Loucy (cell line): ENCODE results near the gene VAPB.

ENCODE experiments used
- H2AFZ ChIP-seq: fragments of 200-600 bp; sonication (generic); 2 replicates; pipeline ENCODE4 v1.6.0; 2016; ENCODE audit warnings: antibody characterized with exemption, mild to moderate bottlenecking, low read length, moderate library complexity
- H3F3A ChIP-seq: fragments of 200-600 bp; 2 replicates; pipeline ENCODE4 v1.6.0; 2016; ENCODE audit warnings: antibody characterized with exemption, low read depth, mild to moderate bottlenecking
- H3K27me3 ChIP-seq: fragments of 200-600 bp; sonication (generic); 2 replicates; pipeline ENCODE4 v1.6.1; 2014; ENCODE audit warnings: low read length, mild to moderate bottlenecking; ENCODE audit not compliant: insufficient read depth, poor library complexity, severe bottlenecking
- H3K36me3 ChIP-seq: fragments of 200-600 bp; sonication (generic); 2 replicates; pipeline ENCODE4 v1.6.1; 2016; ENCODE audit warnings: low read length; ENCODE audit not compliant: insufficient read depth
- H3K4me1 ChIP-seq: fragments of 200-600 bp; sonication (generic); 2 replicates; pipeline ENCODE4 v1.5.1; 2014; ENCODE audit warnings: low read length, mild to moderate bottlenecking; ENCODE audit not compliant: insufficient read depth, poor library complexity, severe bottlenecking
- H3K4me2 ChIP-seq: fragments of 200-600 bp; sonication (generic); 2 replicates; pipeline ENCODE4 v1.6.0; 2014; ENCODE audit warnings: antibody characterized with exemption, low read length, low read depth, mild to moderate bottlenecking; ENCODE audit not compliant: poor library complexity, severe bottlenecking
- H3K4me3 ChIP-seq: fragments of 200-600 bp; sonication (generic); 2 replicates; pipeline ENCODE4 v1.5.1; 2014; ENCODE audit warnings: low read length, mild to moderate bottlenecking, mixed read lengths; ENCODE audit not compliant: poor library complexity, severe bottlenecking
- H3K79me2 ChIP-seq: fragments of 200-600 bp; sonication (generic); 2 replicates; pipeline ENCODE4 v1.6.1; 2014; ENCODE audit warnings: low read length; ENCODE audit not compliant: insufficient read depth
- H3K9ac ChIP-seq: fragments of 200-600 bp; sonication (generic); 2 replicates; pipeline ENCODE4 v1.6.0; 2014; ENCODE audit warnings: mild to moderate bottlenecking, low read depth, low read length, moderate library complexity; ENCODE audit not compliant: poor library complexity, severe bottlenecking
- H3K9me2 ChIP-seq: fragments of 200-600 bp; sonication (generic); replicated peaks from 2 replicates; pipeline ENCODE4 v1.6.1; 2016; ENCODE audit warnings: low read depth, low read length, mixed read lengths
- H3K9me3 ChIP-seq: fragments of 200-600 bp; sonication (generic); 2 replicates; pipeline ENCODE4 v1.6.1; 2014; ENCODE audit warnings: mild to moderate bottlenecking, antibody characterized with exemption, low read length, low read depth; ENCODE audit not compliant: insufficient read depth
- H4K20me1 ChIP-seq: fragments of 200-600 bp; sonication (generic); 2 replicates; pipeline ENCODE4 v1.6.0; 2014; ENCODE audit warnings: antibody characterized with exemption, low read length, mild to moderate bottlenecking; ENCODE audit not compliant: insufficient read depth, poor library complexity, severe bottlenecking
- EZH2phosphoT487 ChIP-seq: fragments of 200-600 bp; IDR thresholded peaks from 2 replicates; pipeline ENCODE4 v1.6.1; 2018; ENCODE audit warnings: antibody characterized with exemption, mild to moderate bottlenecking, moderate library complexity, borderline replicate concordance
- TF ChIP-seq, protein P1 (sequence below): fragments of 200-600 bp; sonication (generic); conservative IDR thresholded peaks from 2 replicates; pipeline ENCODE4 v1.5.1; 2014; ENCODE audit warnings: mild to moderate bottlenecking, antibody characterized with exemption, low read length

VAPB gene

GRCh38 chr20:58377017-58377416 is 12.0 kb upstream of the VAPB start:
- TF ChIP-seq, protein P1, sequence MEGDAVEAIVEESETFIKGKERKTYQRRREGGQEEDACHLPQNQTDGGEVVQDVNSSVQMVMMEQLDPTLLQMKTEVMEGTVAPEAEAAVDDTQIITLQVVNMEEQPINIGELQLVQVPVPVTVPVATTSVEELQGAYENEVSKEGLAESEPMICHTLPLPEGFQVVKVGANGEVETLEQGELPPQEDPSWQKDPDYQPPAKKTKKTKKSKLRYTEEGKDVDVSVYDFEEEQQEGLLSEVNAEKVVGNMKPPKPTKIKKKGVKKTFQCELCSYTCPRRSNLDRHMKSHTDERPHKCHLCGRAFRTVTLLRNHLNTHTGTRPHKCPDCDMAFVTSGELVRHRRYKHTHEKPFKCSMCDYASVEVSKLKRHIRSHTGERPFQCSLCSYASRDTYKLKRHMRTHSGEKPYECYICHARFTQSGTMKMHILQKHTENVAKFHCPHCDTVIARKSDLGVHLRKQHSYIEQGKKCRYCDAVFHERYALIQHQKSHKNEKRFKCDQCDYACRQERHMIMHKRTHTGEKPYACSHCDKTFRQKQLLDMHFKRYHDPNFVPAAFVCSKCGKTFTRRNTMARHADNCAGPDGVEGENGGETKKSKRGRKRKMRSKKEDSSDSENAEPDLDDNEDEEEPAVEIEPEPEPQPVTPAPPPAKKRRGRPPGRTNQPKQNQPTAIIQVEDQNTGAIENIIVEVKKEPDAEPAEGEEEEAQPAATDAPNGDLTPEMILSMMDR = no peak
- TF ChIP-seq EZH2phosphoT487 = no peak

DNA sequence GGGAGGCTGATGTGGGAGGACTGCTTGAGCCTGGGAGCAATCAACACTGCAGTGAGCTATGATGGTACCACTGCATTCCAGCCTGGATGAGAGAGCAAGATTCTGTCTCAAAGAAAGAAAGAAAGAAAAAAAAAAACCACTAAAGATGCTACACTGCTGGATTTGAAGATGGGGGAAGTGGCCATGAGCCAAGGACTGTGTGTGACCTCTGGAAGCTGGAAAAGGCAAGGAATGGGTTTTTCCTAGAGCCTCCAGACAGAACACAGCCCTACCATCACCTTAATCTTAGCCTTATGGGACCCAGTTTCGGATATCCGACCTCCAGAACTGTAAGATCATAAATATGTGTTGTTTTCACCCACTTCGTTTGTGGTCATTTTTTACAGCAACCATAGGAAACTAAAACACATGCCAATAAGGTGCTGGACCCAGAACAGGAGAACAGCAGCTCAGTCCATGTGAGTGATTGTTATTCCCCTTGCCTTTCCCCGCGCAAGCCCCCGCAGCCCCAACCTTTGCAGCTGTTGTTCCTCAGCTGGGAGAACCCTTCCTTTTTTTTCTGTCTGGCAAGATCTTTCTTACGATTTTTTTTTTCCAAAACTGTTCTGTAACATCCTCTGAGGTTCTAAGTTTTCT is 11.1 kb upstream of the VAPB start:
- Histone ChIP-seq H3K36me3 (no peaks in the 10 kb centered on the region), H3K27me3 (no peaks in the 10 kb centered on the region), H2AFZ (no peak overlapping the region), H3K79me2 (no peaks in the 10 kb centered on the region), H3F3A (no peaks in the 10 kb centered on the region), H3K4me3 (no peak overlapping the region), H3K9me3 (peaks cover 9% of the 10 kb centered on the region; the same call in 1 of the 2 replicates), H3K4me1 (no peaks in the 10 kb centered on the region), H3K9ac (no peak overlapping the region), H3K4me2 (no peak overlapping the region), H4K20me1 (no peaks in the 10 kb centered on the region), H3K9me2 (no peaks in the 10 kb centered on the region)
- TF ChIP-seq, protein P1 = no peak
- no peak for TF ChIP-seq EZH2phosphoT487

More at GRCh38 chr20:58377017-58377416, 12.0 kb upstream of the VAPB start:
- Histone ChIP-seq H4K20me1 (no peaks in the 10 kb centered on the region), H3K27me3 (no peaks in the 10 kb centered on the region), H3K9me2 (no peaks in the 10 kb centered on the region), H2AFZ (no peak overlapping the region), H3K36me3 (no peaks in the 10 kb centered on the region), H3K79me2 (no peaks in the 10 kb centered on the region), H3F3A (no peaks in the 10 kb centered on the region), H3K4me3 (no peak overlapping the region), H3K4me2 (no peak overlapping the region), H3K4me1 (no peaks in the 10 kb centered on the region), H3K9ac (no peak overlapping the region), H3K9me3 (peaks cover 9% of the 10 kb centered on the region; the same call in 1 of the 2 replicates)

DNA sequence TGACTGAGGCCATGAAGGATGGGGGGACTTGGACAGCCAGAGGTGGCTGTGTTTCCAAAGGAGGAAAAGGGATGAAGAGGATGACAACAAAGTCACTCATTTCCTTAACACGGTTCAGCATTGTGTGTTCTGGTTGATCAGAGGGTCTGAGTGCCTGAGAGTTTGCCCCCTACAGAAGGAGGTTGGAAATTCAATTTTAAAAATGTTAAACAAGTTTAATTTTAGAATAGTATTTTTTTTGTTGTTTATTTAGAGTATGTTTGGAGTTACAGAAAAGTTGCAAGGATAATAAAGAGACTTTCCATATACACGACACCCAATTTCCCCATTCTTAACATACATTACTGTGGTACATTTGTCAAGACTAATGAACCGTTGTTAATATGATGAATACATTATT is 10.3 kb upstream of the VAPB start:
- H3K4me1 ChIP-seq = no peaks in the 10 kb centered on the region
- TF ChIP-seq, protein P1 = peak; percentile 41
- no peak for TF ChIP-seq EZH2phosphoT487
- no peak overlapping the region for H3K4me2 ChIP-seq
- no peak overlapping the region for H3K9ac ChIP-seq
- peaks cover 9% of the 10 kb centered on the region; the same call in 1 of the 2 replicates for H3K9me3 ChIP-seq
- no peaks in the 10 kb centered on the region for H3K36me3 ChIP-seq
- H3F3A ChIP-seq = no peaks in the 10 kb centered on the region
- H3K4me3 ChIP-seq = no peak overlapping the region
- no peaks in the 10 kb centered on the region for H3K79me2 ChIP-seq
- no peak overlapping the region for H2AFZ ChIP-seq
- no peaks in the 10 kb centered on the region for H4K20me1 ChIP-seq
- H3K9me2 ChIP-seq = no peaks in the 10 kb centered on the region
- no peaks in the 10 kb centered on the region for H3K27me3 ChIP-seq
